Stimulated activated CD8-positive, alpha-beta memory T cell treated with anti-CD3 and anti-CD28 coated beads, Interleukin-7, amount 100 ng/mL, for 4 hours (primary cell): Measurements from ENCODE around the gene LIMS2.
A peak's percentile ranks its signal among the peaks of the same experiment; 100 is the strongest.

Experiments used
- DNase-seq, 2 donors: peaks; one replicate each; pipeline ENCODE4 v3.0.0-alpha.2; 2020; ENCODE audit warnings: low read depth in 2 of 2

The LIMS2 gene, protein sequence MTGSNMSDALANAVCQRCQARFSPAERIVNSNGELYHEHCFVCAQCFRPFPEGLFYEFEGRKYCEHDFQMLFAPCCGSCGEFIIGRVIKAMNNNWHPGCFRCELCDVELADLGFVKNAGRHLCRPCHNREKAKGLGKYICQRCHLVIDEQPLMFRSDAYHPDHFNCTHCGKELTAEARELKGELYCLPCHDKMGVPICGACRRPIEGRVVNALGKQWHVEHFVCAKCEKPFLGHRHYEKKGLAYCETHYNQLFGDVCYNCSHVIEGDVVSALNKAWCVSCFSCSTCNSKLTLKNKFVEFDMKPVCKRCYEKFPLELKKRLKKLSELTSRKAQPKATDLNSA

DNA sequence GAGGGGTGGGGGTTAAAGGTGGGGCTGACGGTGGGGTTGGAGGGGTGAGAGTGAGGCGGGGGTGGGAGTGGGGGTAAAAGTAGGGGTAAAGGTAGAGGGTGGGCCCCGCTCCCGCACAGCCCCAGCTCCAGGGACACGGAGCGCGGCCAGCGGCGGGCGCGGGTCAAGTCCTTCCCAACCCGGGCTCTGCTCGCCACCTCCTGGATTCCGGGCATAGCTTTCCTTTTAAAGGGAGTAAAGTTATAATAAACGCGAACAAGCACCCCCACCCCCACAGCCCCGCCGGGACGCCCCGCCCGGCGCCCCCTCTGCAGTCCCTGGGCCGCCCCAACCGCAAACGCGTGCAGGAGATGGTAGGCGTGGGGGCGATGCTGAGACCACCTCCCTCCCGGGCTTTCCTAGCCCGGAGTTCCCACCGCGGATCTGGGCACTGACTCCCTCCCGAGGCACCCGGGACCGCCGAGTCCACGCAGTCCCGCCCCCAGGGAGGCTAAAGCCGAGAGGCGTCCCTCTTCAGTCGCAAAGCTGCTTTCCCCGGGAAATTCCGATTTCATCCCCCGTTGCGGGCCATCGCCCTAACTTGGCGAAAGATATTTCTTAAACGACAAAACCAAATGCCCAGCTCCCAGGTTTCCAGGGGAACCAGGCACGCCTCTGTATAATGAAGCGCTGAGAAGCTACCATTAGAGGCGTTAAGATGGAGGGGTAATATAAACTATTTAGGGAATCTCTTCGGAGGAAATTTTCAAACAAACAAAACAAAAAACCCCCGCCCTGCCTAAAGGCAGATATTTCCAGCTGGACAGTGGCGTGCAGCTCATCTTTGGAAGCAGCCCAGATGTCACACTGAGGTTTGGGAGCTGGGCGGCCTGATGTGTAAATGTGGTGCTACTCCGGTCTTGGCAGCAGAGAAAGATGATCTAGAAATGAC lies at the start of gene LIMS2:
Gene LIMS2, minus strand, starts transcription at position 200 of the 931 bp plus-strand sequence. CDS start 506 bp downstream, outside the sequence.
- no peak for DNase-seq

DNA sequence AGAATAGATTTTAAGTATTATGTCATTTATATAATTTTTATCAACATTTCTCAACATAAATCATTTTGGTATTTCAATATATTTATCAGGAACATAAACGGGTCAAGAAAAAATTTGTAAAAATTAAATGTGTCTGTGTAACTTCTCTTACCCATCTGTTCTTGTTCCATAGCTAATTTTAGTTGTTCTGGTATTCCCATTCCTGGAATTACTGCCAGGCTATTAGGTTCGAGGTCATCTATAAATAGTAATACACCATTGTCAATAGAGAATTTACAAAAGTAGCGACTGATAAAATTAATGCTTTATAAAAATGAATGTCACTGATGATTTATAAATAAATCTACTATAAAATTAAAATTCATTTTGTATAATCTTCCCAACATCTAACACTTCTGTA lies 47.5 kb upstream of the LIMS2 start:
- no peak for DNase-seq

DNA sequence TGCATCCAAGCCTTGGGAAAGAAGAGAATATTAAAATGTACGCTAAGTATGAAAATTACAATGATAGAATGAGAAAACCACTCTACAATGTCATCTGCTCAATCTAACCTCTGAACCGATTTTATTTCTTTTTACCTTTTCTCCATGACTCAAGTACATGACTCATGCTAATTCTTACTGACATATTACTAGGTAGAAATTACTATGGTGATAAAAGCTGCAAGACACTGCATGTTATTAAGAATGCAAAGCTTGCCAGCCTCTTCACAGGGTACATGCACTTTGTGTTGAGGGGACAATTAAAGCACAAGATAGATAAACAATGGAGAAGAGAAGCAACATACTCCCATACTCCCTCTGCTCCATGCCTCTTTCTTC lies 46.6 kb upstream of the LIMS2 start:
- no peak for DNase-seq

DNA sequence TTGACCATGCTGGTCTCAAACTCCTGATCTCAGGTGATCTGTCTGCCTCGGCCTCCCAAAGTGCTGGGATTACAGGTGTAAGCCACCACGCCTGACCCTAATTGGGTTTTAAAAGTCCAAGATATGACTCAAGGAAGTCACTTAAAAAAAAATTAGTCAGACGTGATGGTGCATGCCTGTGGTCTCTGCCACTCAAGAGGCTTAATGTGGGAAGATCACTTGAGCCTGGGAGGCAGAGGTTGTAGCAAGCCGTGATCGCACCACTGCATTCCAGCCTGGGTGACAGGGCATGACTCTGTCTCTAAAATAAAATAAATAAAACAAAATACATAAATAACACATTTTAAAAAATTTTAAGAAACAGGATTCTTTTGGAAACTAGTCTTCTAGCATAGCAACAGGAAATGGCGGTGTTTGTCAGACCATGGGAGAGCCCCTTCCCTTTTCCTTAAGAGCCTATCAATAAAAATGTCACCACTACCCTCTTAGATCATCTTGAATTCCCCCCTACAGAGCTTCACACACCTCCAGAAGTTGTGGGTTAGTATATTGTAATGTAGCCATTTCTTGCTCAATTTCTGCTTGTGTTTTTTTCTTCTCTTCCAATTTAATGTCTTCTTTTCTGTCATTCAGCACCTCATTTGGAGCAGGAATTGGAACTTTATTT lies 46.1 kb upstream of the LIMS2 start:
- no peak for DNase-seq

DNA sequence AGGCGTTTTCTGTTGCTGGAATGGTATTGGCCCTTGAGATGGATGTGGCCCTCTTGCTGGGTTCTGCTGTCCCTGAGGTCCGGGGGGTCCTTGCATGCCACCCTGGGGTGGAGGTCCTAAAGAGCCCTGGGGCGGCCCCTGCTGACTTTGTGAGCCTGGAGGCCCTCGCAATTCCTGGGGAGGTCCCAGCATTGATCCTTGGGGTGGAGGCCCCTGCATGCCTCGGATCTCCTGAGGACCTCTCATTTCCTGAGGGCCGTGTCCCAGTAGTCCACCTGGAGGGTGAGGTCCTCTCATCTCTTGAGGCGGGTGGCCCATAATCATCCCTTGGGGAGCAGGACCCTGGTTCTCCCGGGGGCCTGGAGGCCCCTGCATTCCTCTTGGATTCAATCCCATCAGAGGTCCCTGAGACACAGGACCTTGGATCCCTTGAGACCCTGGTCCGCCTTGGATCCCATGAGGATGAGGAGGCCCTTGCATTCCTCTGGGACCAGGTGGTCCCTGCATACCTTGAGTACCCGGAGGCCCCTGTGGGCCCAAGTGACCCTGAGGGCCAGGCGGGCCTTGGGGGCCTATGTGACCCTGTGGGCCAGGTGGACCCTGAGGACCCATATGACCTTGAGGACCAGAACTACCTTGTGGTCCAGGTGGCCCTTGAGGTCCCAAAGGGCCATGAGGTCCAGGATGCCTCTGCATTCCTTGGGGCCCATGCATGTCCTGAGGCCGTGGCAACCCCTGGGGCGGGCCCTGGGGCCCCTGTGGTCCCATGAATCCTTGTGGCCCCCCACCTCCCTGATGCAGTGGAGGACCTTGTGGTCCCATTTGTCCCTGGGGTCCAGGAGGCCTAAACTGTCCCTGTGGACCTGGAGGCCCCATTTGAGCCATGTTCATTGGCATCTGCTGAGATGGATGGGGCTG lies 44.2 kb upstream of the LIMS2 start:
- no peak for DNase-seq

DNA sequence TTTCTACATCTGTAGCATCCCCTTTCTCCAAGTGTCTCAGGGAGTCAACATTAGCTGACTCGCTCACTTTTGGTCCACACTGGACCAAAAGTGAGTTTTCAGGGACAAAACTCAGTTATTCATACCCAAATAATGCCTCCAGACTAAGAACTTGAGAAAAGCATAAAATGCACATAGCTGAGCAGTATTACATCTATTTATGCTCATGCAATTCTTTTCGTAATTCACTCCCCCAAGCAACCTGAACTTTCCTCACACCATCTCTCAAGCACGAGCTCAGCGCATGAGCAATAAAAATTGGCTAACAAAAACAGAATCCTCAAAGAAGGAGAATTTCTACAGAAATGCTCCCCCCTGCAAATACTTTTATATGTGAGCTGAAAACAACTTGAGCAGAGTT lies 42.9 kb upstream of the LIMS2 start:
- DNase-seq, result no peak

- no peak for DNase-seq
Observed at GRCh38 chr2:127715778-127716449, 40.6 kb upstream of the LIMS2 start.

GRCh38 chr2:127713562-127713961 lies 38.2 kb upstream of the LIMS2 start:
- no peak for DNase-seq

DNA sequence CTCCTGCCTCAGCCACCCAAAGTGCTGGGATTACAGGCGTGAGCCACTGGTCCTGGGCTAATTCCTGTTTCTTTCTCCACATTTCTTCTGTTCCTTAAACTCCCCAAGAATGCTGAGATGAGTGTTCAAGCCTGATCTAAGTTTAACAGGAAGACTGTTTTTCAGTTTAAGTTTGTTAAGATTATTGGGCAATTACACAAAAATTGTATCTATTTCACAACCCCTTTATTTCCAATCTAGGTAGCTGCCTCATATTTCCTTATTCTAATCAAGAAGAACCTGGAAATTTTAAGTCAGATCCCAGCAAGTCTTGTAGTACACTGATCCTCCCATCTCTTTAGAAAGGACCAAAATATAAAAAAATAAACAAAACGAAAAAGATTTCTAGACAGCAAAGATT lies 37.7 kb upstream of the LIMS2 start:
- no peak for DNase-seq

GRCh38 chr2:127709336-127709735 lies 34.0 kb upstream of the LIMS2 start:
- DNase-seq, result no peak

- DNase-seq, result no peak
Observed at GRCh38 chr2:127707890-127708648, 32.7 kb upstream of the LIMS2 start.

DNA sequence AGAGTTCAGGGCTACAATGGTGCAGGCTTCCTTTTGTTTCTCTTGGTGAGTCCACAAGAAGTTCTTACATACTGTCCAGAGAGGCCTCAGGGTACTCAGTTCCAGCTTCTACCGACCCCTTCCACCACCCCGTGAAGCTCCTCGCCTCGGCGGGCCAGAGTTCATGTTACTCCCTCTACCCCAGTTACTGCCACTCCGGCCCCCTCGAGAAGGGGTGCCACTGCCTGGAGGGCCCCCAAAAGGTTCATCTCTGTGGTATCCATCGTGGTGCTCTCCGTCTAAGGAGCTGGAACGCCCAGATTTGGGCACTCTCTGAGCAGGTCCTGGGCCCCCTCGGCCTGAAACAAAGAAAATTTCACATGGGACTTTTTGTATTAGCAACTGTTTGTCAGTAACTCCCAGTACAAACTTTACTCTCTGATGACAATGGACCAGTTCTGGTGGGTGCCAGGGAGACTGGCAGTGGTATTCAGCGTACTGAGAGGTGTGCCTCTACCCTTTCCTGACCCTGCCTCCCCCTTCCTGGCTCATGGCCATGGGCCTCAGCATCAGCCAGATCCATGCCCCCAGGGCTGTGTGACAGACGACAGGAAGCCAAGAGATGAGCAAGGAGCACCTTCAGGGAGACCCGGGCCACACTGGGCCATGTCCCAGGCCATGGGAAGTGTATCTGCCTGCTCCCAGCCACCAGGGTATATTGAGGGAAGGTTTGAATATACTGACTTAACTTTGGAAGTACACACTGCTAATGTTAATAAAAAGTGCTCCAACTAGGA lies 31.1 kb upstream of the LIMS2 start:
- DNase-seq, result no peak

DNA sequence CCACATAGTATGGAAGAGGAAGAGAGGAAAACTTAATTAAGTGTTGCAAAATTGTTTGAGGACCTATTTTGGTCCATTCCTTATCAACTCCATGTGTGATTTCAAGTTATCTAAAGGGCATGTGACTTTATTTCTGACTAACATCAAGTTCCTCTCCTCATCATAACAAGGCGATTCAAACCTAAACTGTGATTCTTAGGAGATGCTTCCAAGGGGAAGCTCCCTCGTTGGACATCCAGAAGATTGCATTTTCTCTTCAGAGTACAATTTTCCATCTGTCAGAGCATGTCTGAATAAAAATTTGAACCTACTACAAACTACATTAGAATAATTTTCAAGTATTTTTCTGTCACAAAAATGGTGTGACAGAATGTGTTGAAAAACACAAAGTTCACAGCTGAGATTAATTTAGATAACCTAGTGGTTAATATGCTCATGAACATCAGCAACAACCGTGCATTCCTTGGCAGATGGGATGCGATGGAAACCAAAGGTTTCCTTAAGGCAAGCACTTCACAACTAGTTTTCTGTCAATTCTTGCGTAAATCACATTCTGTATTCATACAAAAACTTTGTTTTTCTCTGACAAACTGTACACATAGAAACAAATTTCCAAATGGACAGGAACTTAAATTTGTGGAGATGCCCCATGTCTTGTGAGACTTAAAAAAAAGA lies 30.2 kb upstream of the LIMS2 start:
- no peak for DNase-seq

DNA sequence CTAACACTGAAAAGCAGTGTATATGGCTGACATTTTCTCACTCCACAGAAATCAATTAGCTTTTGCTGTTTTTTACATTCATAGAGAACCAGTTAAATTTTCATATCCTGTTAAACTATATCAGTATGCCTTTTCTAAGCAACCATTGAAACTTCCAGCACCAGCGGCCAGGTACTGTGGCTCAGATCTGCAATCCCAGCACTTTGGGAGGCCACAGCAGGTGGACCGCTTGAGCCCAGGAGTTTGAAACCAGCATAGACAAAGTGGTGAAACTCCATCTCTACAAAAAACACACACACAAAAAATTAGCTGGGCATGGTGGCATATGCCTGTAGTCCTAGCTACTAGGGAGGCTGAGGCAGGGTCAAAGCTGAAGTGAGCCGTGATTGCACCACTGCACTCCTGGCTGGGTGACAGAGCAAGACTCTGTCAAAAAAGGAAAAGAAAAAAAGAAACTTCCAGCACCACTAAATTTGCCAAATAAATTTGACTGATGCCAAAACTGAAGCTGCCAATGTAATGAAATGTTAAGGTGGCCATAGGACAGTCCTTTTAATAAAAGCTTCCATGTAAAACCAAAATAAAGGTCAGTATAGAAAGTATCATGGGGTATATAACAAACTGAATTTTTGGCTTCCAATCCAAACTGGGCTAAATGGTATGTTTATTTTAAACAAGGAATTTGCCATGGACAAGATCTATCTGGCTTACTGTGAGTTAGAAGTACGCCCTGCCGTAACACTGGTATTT lies 29.5 kb upstream of the LIMS2 start:
- DNase-seq, result no peak

GRCh38 chr2:127703282-127703681 lies 28.0 kb upstream of the LIMS2 start:
- no peak for DNase-seq

DNA sequence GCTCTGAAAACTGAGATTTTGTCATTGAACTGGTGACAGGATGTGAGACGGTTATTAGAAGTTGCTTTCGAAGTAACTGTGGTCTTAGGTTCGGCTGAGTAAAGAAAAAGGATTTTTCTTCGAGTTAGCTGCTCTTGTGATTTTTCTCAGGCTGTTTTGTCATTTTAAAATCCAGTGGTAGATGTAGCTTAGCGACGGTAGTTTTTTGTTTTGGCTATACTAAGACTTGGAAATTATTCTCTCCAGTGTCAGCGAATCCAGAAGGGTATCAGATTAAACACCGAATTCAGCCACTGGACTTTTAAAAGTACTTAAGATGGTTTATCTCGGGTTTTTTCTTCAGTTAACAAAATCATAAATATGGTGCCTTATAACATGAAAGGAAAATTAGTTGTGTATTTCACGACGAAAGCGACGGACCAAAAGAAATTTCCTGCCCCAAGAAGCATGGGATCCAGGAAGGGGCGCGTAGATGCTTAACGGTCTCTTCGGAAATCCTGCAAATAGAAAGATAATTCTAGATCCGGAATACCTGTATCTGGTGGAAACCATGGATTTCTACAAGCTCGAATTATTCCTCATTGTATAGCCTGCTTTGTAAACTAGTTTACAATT lies 27.2 kb upstream of the LIMS2 start:
- no peak for DNase-seq

DNA sequence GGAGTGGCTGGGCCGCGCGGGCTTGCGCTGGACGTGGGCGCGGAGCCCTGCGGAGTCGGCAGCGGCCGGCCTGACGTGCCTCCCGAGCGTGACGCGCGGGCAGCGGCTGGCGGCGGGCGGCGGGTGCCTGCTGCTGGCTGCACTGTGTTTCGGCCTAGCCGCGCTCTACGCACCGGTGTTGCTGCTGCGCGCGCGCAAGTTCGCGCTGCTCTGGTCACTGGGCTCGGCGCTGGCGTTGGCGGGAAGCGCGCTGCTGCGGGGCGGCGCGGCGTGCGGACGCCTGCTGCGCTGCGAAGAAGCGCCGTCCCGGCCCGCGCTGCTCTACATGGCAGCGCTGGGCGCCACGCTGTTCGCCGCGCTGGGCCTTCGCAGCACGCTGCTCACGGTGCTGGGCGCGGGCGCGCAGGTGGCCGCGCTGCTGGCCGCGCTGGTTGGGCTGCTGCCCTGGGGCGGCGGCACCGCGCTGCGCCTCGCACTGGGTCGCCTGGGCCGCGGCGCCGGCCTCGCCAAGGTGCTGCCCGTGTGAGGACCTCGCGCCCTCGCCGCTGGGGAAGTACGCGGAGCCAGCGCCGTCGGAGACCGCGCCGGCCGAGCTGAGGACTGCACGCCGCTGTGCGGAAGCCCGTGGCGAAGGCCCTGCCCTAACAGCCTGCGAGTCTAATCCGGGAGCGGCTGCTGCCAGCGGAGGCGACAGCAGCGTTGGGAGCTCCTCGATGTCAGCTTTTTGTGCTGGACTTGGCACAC lies 26.5 kb upstream of the LIMS2 start:
- DNase-seq, result peak; percentile 53 to 78
